ENCODE data around the gene DLGAP1.

DNA sequence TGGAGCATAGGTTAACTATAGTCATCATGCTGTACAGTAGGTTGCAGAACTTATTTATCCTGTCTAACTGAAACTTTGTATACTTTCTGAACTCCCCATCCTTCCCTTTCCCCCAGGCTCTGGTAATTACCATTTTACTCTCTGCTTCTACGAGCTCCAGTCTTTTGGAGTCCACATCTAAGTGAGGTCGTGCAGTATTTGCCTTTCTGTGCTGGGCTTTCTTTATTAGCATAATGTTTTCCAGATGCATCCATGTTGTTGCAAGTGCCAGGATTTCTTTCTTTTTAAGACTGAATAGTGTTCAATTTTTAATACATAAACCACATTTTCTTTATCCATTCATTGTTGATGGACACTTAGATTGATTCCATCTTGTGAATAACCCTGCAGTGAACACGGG is 541.0 kb downstream of the DLGAP1 start:
- TF ChIP-seq, protein P1, sequence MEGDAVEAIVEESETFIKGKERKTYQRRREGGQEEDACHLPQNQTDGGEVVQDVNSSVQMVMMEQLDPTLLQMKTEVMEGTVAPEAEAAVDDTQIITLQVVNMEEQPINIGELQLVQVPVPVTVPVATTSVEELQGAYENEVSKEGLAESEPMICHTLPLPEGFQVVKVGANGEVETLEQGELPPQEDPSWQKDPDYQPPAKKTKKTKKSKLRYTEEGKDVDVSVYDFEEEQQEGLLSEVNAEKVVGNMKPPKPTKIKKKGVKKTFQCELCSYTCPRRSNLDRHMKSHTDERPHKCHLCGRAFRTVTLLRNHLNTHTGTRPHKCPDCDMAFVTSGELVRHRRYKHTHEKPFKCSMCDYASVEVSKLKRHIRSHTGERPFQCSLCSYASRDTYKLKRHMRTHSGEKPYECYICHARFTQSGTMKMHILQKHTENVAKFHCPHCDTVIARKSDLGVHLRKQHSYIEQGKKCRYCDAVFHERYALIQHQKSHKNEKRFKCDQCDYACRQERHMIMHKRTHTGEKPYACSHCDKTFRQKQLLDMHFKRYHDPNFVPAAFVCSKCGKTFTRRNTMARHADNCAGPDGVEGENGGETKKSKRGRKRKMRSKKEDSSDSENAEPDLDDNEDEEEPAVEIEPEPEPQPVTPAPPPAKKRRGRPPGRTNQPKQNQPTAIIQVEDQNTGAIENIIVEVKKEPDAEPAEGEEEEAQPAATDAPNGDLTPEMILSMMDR (IDR thresholded peaks at IDR 0.05): no peak
- no peak for TF ChIP-seq POLR2A (IDR thresholded peaks at IDR 0.05)
- TF ChIP-seq EP300 (IDR thresholded peaks at IDR 0.05): no peak
